ENCODE results near the gene IQSEC1. TPM values are rescaled to one million over a fixed set of nuclear protein-coding genes. Genes with fewer than 3 reads are reported as not detected.

IQSEC1 gene
- total and polyA plus RNA-seq, 10 of the 15 experiments (the other 5 are each of a cell fraction or from before 2014, with no cell fraction given): 0.92 to 55.2 (median 8.5) TPM

DNA sequence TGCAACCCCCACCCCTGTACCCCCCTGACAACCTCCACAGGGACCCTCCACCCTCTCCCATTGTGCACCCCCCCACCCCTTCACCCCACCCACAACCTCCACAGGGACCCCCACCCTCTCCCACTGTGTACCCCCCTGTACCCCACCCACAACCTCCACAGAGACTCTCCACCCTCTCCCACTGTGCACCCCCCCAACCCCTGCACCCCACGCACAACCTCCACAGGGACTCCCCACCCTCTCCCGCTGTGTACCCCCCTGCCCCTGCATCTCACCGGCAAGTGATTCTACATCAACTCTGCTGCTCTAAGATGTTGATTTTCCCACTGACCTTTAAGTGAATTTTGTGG is 180.4 kb downstream of the IQSEC1 start (continued):
- no peak for TF ChIP-seq ZNF207 (IDR thresholded peaks at IDR 0.05; ENCODE audit: borderline replicate concordance)
- TF ChIP-seq POLR2AphosphoS5 (IDR thresholded peaks at IDR 0.05; ENCODE audit: low read length): no peak
- no peak for TF ChIP-seq MTA2 (IDR thresholded peaks at IDR 0.05; ENCODE audit: low read depth)
- TF ChIP-seq ZZZ3 (IDR thresholded peaks at IDR 0.05; ENCODE audit: control insufficient read depth, insufficient read length, low read depth): no peak
- TF ChIP-seq NR2F1 (conservative IDR thresholded peaks at IDR 0.05): no peak
- no peak for TF ChIP-seq ZSCAN29 (IDR thresholded peaks at IDR 0.05)

DNA sequence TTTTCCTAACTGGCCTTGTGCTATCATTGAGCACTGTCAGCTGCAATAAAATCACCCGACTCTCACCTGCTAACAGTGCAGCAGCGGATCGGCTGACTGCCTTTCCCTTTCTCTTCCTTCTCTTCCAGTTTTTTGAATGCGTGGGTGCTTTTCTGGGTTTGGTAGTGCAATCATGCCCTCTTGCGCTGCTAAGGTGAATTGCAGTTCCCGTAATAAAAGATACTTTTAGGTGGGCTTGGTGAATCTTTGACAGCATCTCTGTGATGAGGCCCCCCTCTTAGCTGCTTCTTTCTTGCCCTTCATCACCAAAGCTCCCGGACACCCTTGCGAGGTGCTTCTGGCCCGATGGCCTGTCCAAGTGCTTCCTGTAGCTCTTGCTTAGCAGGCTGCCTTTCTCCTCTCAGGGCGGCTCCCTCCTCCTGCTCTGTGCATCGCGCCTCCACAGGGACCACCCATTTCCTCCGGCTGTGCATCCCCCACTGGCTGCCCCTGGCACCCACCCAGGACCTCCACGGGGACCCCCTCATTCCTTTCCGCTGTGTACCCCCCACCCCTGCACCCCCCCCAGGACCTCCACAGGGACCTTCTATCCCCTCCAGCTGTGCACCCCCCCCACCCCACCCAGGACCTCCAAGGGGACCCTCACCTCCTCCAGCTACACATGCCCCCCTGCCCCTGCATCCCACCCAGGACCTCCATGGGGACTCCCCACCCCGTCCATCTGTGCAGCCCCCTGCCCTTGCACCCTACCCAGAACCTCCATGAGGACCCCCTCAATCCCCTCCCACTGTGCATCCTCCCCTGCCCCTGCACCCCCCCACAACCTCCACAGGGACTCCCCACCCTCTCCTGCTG is 181.0 kb downstream of the IQSEC1 start:
- in situ Hi-C loops (cut with MboI): no loop called here
- WGBS (ENCODE audit: insufficient coverage, insufficient replicate concordance, low lambda C conversion rate, missing lambda C conversion rate): 9% methylated on average over 13 of the region's 16 CpGs
- H4K20me1 ChIP-seq (ENCODE audit: control insufficient read depth, insufficient read depth): no peaks in the 10 kb centered on the region
- no peaks in the 10 kb centered on the region for H3K79me2 ChIP-seq (ENCODE audit: control insufficient read depth, insufficient read depth, low read length)
- ChIA-PET RAD21 (ENCODE audit: unreplicated experiment) (interaction anchor here (0.6 to 4.8 kb wide), 12 partner anchors 11 to 732 kb away, joined by 3 to 19 read pairs (median 4); no protein-coding TSS in a partner anchor), CTCF (interaction anchor here (0.5 to 14.3 kb wide), 24 partner anchors 8 to 412 kb away, joined by 3 to 271 read pairs (median 5); partner anchors contain the start of genes RPL32 and TSEN2), POLR2A (no interaction called here), SMC1A (ENCODE audit: uncharacterized antibody, unreplicated experiment) (interaction anchor here (0.7 to 8.4 kb wide), 7 partner anchors 10 to 186 kb away, joined by 3 to 103 read pairs (median 3); no protein-coding TSS in a partner anchor)
- H3K9ac ChIP-seq (ENCODE audit: control insufficient read depth, insufficient read depth, low read length): no peak overlapping the region
- peak overlapping the region; percentile 40 for H2AFZ ChIP-seq (ENCODE audit: control insufficient read depth, low read depth, low read length)
- no peaks in the 10 kb centered on the region for H3K27me3 ChIP-seq (replicated peaks in 1 of 2; ENCODE audit: control insufficient read depth in 2 of 2, insufficient read depth in 2 of 2, low read length in 1 of 2)
- DNase-seq (ENCODE audit: low read depth, low spot score) (no peak), FAIRE-seq (peak; percentile 93), ATAC-seq (peak; percentile 26)
- H3K27ac ChIP-seq (ENCODE audit: control insufficient read depth, insufficient read depth): no peak overlapping the region
- H3K4me3 ChIP-seq: no peak overlapping the region
- H3K36me3 ChIP-seq (ENCODE audit: control insufficient read depth in 2 of 2, insufficient read depth in 2 of 2, low read length in 1 of 2): no peaks in the 10 kb centered on the region
- no peaks in the 10 kb centered on the region for H3K9me3 ChIP-seq (replicated peaks; ENCODE audit: control insufficient read depth, insufficient read depth, low read length)
- intact Hi-C loops (cut with micrococcal nuclease; ENCODE audit: unreplicated experiment): loop anchor here (1.0 to 2.0 kb wide), 2 partner anchors 24 to 69 kb away; no protein-coding TSS in a partner anchor
- BruUV-seq (replicated peaks): no TSS peak
- peak overlapping the region; percentile 68 for H3K4me2 ChIP-seq (ENCODE audit: control insufficient read depth, insufficient read depth)
- peaks cover 19% of the 10 kb centered on the region for H3K4me1 ChIP-seq (ENCODE audit: control insufficient read depth, insufficient read depth, low read length)
- peak; percentile 31 to 61; a peak in 3 of 4 replicates for TF ChIP-seq BHLHE40 (IDR thresholded peaks at IDR 0.05; ENCODE audit: borderline replicate concordance in 1 of 2, low read depth in 2 of 2, low read length in 1 of 2)
- TF ChIP-seq, protein P1, sequence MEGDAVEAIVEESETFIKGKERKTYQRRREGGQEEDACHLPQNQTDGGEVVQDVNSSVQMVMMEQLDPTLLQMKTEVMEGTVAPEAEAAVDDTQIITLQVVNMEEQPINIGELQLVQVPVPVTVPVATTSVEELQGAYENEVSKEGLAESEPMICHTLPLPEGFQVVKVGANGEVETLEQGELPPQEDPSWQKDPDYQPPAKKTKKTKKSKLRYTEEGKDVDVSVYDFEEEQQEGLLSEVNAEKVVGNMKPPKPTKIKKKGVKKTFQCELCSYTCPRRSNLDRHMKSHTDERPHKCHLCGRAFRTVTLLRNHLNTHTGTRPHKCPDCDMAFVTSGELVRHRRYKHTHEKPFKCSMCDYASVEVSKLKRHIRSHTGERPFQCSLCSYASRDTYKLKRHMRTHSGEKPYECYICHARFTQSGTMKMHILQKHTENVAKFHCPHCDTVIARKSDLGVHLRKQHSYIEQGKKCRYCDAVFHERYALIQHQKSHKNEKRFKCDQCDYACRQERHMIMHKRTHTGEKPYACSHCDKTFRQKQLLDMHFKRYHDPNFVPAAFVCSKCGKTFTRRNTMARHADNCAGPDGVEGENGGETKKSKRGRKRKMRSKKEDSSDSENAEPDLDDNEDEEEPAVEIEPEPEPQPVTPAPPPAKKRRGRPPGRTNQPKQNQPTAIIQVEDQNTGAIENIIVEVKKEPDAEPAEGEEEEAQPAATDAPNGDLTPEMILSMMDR (IDR thresholded peaks at IDR 0.05 in 2 of 3, conservative IDR thresholded peaks at IDR 0.05 in 1 of 3; ENCODE audit: control insufficient read depth in 2 of 3, extremely low read depth in 1 of 3, insufficient read depth in 1 of 3, low read depth in 3 of 3, low read length in 3 of 3): peak; percentile 82 to 97 (median 95)
- peak; percentile 98 for TF ChIP-seq RAD21 (IDR thresholded peaks at IDR 0.05; ENCODE audit: insufficient read depth, low read depth, low read length)
- TF ChIP-seq SMC3 (IDR thresholded peaks at IDR 0.05; ENCODE audit: borderline replicate concordance, low read length): peak; percentile 95
- no peak for TF ChIP-seq FOXM1 (IDR thresholded peaks at IDR 0.05; ENCODE audit: low read depth, low read length)
- peak; percentile 13; the same call in 1 of the 3 replicates for TF ChIP-seq POU2F2 (IDR thresholded peaks at IDR 0.05; ENCODE audit: borderline replicate concordance, low read depth, low read length)
- TF ChIP-seq BACH1 (IDR thresholded peaks at IDR 0.05; ENCODE audit: borderline replicate concordance): no peak
- peak; percentile 21; the same call in 1 of the 2 replicates for TF ChIP-seq NBN (IDR thresholded peaks at IDR 0.05)
- no peak for TF ChIP-seq HDAC6 (IDR thresholded peaks at IDR 0.05; ENCODE audit: unreplicated experiment)
- TF ChIP-seq EED (IDR thresholded peaks at IDR 0.05; ENCODE audit: low read depth): peak; percentile 51
- TF ChIP-seq EGR1 (IDR thresholded peaks at IDR 0.05; ENCODE audit: borderline replicate concordance in 1 of 2, low read depth in 2 of 2, low read length in 2 of 2): peak in 1 of 2 experiments; percentile 99; a peak in 2 of 3 replicates
- TF ChIP-seq MTA2 (IDR thresholded peaks at IDR 0.05; ENCODE audit: low read depth): no peak
- TF ChIP-seq SREBF1 (IDR thresholded peaks at IDR 0.05; ENCODE audit: low read length): no peak
- TF ChIP-seq NRF1 (conservative IDR thresholded peaks at IDR 0.05; ENCODE audit: low read depth, low read length): no peak
- peak; percentile 49; the same call in 1 of the 2 replicates for TF ChIP-seq IKZF1 (conservative IDR thresholded peaks at IDR 0.05)
- 0 out of 2 replicates have a peak, but pooled peaks have one; percentile 24 for TF ChIP-seq TBL1XR1 (IDR thresholded peaks at IDR 0.05; ENCODE audit: low read depth, low read length)
- peak; percentile 55; the same call in 1 of the 2 replicates for TF ChIP-seq YY1 (IDR thresholded peaks at IDR 0.05; ENCODE audit: low read depth, low read length)

All from GM12878 (cell line).